Brain microvascular endothelial cell (primary cell): ENCODE measurements around the gene SEL1L2.

Experiments
- DNase-seq: peaks from one replicate; pipeline ENCODE4 v3.0.0-alpha.2; 2020
- H3K27ac ChIP-seq: fragments of 250-450 bp; sonication (Bioruptor Pico); 2 replicates; pipeline ENCODE4 v1.5.1; 2020; ENCODE audit warnings: mild to moderate bottlenecking, moderate library complexity
- H3K27me3 ChIP-seq: fragments of 250-450 bp; sonication (Bioruptor Pico); replicated peaks from 2 replicates; pipeline ENCODE4 v1.5.1; 2020; ENCODE audit warnings: mild to moderate bottlenecking
- H3K36me3 ChIP-seq: fragments of 250-450 bp; sonication (Bioruptor Pico); replicated peaks from 2 replicates; pipeline ENCODE4 v1.5.1; 2020; ENCODE audit warnings: mild to moderate bottlenecking
- H3K4me3 ChIP-seq: 2 replicates; pipeline ENCODE4 v1.5.1; 2011; ENCODE audit warnings: low read depth, mild to moderate bottlenecking, control low read depth, low read length, moderate library complexity
- in situ Hi-C: cut with HindIII; loops from 2 replicates; pipeline ENCODE4 v1.10.0; 2017; ENCODE audit warnings: low sequenced_read_pairs, low pct_ligation_motif_present
- TF ChIP-seq, protein P1 (sequence below): IDR thresholded peaks from 2 replicates; pipeline ENCODE4 v1.5.1; 2011; ENCODE audit warnings: low read depth, mild to moderate bottlenecking, moderate library complexity, low read length, control low read depth, inconsistent platforms; ENCODE audit errors: missing control alignments

The SEL1L2 gene

GRCh38 chr20:13990465-13990864 lies at the start of gene SEL1L2:
TSS of gene SEL1L2 (minus strand) at chr20:13990614. CDS start at chr20:13990534, 80 bp downstream.
- Histone ChIP-seq H3K4me3 (no peak within 1 kb of the TSS), H3K36me3 (no peaks in the 10 kb centered on the region), H3K27me3 (no peaks in the 10 kb centered on the region), H3K27ac (no peak within 1 kb of the TSS)
- TF ChIP-seq, protein P1, sequence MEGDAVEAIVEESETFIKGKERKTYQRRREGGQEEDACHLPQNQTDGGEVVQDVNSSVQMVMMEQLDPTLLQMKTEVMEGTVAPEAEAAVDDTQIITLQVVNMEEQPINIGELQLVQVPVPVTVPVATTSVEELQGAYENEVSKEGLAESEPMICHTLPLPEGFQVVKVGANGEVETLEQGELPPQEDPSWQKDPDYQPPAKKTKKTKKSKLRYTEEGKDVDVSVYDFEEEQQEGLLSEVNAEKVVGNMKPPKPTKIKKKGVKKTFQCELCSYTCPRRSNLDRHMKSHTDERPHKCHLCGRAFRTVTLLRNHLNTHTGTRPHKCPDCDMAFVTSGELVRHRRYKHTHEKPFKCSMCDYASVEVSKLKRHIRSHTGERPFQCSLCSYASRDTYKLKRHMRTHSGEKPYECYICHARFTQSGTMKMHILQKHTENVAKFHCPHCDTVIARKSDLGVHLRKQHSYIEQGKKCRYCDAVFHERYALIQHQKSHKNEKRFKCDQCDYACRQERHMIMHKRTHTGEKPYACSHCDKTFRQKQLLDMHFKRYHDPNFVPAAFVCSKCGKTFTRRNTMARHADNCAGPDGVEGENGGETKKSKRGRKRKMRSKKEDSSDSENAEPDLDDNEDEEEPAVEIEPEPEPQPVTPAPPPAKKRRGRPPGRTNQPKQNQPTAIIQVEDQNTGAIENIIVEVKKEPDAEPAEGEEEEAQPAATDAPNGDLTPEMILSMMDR, result no peak
- in situ Hi-C loops, result no loop called here
- DNase-seq, result no peak

GRCh38 chr20:14036567-14036966 lies 46.2 kb upstream of the SEL1L2 start:
- no peak for DNase-seq
- Histone ChIP-seq H3K36me3 (no peaks in the 10 kb centered on the region), H3K4me3 (no peak overlapping the region), H3K27me3 (no peaks in the 10 kb centered on the region), H3K27ac (no peak overlapping the region)
- in situ Hi-C loops, result no loop called here
- TF ChIP-seq, protein P1, result no peak

DNA sequence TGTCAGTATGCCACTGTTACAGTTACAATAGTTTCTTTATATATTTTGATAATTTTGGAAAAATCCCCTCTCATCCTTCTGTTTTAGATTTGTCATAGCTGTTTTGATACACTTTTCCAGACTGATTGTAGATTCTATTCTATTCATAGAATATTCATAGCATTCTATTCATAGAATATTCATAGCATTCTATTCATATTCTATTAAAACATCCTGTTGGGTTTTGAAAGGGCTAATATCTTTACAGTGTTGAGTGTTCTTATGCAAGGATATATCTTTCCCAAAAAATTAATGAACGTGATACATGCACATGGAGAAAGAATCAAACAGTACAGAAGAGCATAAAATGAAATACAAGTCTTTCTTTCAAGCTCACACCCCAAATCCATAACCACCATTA lies 42.9 kb upstream of the SEL1L2 start:
- no peak overlapping the region for H3K4me3 ChIP-seq
- no peak overlapping the region for H3K27ac ChIP-seq
- H3K27me3 ChIP-seq, result no peaks in the 10 kb centered on the region
- in situ Hi-C loops, result no loop called here
- no peaks in the 10 kb centered on the region for H3K36me3 ChIP-seq
- TF ChIP-seq, protein P1, result no peak
- no peak for DNase-seq

- no peak for DNase-seq
- TF ChIP-seq, protein P1, result no peak
- Histone ChIP-seq H3K27ac (no peak overlapping the region), H3K4me3 (no peak overlapping the region), H3K36me3 (no peaks in the 10 kb centered on the region), H3K27me3 (no peaks in the 10 kb centered on the region)
- in situ Hi-C loops, result no loop called here
Measured at GRCh38 chr20:14030991-14031390, 40.6 kb upstream of the SEL1L2 start.

DNA sequence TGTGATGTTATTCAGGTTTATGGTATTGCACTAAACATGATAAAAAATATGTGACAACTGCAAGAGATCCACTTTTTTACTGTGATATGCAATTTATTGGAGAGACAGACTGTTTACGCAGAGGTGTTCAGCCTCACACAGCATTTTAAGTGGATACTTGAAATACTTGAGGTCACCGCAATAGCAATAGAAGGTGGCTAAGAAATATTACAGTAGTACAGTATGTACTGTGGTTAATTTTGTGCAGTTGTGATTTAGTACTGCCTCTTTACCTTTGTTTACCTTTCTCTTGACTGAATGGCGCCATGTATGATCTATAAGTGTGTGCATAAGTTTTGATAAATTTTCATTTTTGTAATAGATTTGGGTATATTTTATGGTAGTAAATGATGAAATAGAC lies 22.3 kb upstream of the SEL1L2 start:
- no peaks in the 10 kb centered on the region for H3K36me3 ChIP-seq
- H3K27ac ChIP-seq, result no peak overlapping the region
- no peak overlapping the region for H3K4me3 ChIP-seq
- H3K27me3 ChIP-seq, result no peaks in the 10 kb centered on the region
- in situ Hi-C loops, result no loop called here
- TF ChIP-seq, protein P1, result no peak
- no peak for DNase-seq

DNA sequence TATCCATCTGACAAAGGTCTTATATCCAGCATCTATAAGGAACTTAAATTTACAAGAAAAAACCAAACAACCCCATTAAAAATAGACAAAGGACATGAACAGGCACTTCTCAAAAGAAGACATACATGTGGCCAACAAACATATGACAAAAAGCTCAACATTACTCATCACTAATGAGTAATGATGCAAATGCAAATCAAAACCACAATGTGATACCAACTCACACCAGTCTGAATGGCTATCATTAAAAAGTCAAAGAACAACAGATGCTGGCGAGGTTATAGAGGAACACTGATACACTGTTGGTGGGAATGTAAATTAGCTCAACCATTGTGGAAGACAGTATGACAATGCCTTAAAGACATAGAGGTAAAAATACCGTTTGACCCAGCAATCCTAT lies 18.8 kb upstream of the SEL1L2 start:
- no peaks in the 10 kb centered on the region for H3K36me3 ChIP-seq
- no peak overlapping the region for H3K4me3 ChIP-seq
- DNase-seq, result no peak
- in situ Hi-C loops, result no loop called here
- no peak overlapping the region for H3K27ac ChIP-seq
- no peaks in the 10 kb centered on the region for H3K27me3 ChIP-seq
- TF ChIP-seq, protein P1, result no peak
